Cardiac muscle cell (in vitro differentiated cells and primary cell): ENCODE results near the gene REXO4. TPM values are rescaled to one million over a fixed set of nuclear protein-coding genes. Genes with fewer than 3 reads are reported as not detected.

Experiments used
- DNase-seq, 2 donors: peaks; one replicate each; pipeline versions ENCODE4 v3.0.0 to v3.0.0-alpha.2; 2010 to 2017; ENCODE audit warnings: low read depth in 1 of 2, low spot score in 1 of 2
- H3K27ac ChIP-seq: fragments of 200-600 bp; sonication (generic); 2 replicates; pipeline ENCODE4 v1.5.1; 2016
- H3K27me3 ChIP-seq: fragments of 200-600 bp; sonication (generic); 2 replicates; pipeline ENCODE4 v1.6.0; 2016; ENCODE audit warnings: control low read depth
- H3K36me3 ChIP-seq: fragments of 200-600 bp; sonication (generic); 2 replicates; pipeline ENCODE4 v1.5.1; 2016; ENCODE audit warnings: control low read depth
- H3K4me1 ChIP-seq: fragments of 200-600 bp; sonication (generic); 2 replicates; pipeline ENCODE4 v1.8.1; 2017; ENCODE audit warnings: low read depth, mild to moderate bottlenecking, mixed run types
- H3K4me3 ChIP-seq: fragments of 200-600 bp; sonication (generic); 2 replicates; pipeline ENCODE4 v1.5.1; 2016; ENCODE audit warnings: mild to moderate bottlenecking
- H3K9me3 ChIP-seq: fragments of 200-600 bp; sonication (generic); 2 replicates; pipeline ENCODE4 v1.5.1; 2017; ENCODE audit warnings: low read depth, mild to moderate bottlenecking, control low read depth
- CTCF ChIP-seq: IDR thresholded peaks from 2 replicates; pipeline ENCODE4 v1.5.1; 2012; ENCODE audit warnings: low read depth, mild to moderate bottlenecking, low read length
- polyA plus RNA-seq: library from polyadenylated mRNA; unstranded; fragments of >200 nt; fragmentation: Nextera tagmentation; extraction: Ambion mirVana; gene quantifications from 2 replicates; pipeline ENCODE4 v1.2.1, GENCODE V29; 2016
- total RNA-seq: library from RNA; depleted of rRNA; stranded (reverse); fragments of >200 nt; gene quantifications from 2 replicates; pipeline ENCODE4 v1.2.3, GENCODE V29; 2016

REXO4 gene
- total RNA-seq (35.7 and 50.2 TPM in 2 replicates), polyA plus RNA-seq (27.1 and 30.1 TPM in 2 replicates)

- Histone ChIP-seq H3K27me3 (no peaks in the 10 kb centered on the region), H3K4me3 (peak within 1 kb of the TSS; percentile 88), H3K36me3 (peaks cover 4% of the 10 kb centered on the region), H3K27ac (peak within 1 kb of the TSS; percentile 97), H3K4me1 (peaks cover 5% of the 10 kb centered on the region), H3K9me3 (no peaks in the 10 kb centered on the region)
- TF ChIP-seq CTCF: no peak
- DNase-seq: peak; percentile 92 to 93
These were observed at the start of gene REXO4 for GRCh38 chr9:133417541-133418461. Gene REXO4, minus strand, starts transcription at chr9:133418010. Its CDS starts 166 bp downstream, at chr9:133417844.

GRCh38 chr9:133467101-133467500 lies 49.3 kb upstream of the REXO4 start:
- H3K36me3 ChIP-seq: peaks cover 3% of the 10 kb centered on the region
- H3K4me3 ChIP-seq: no peak overlapping the region
- DNase-seq: no peak
- TF ChIP-seq CTCF: peak; percentile 2
- H3K27ac ChIP-seq: no peak overlapping the region
- H3K9me3 ChIP-seq: no peaks in the 10 kb centered on the region
- H3K27me3 ChIP-seq: no peaks in the 10 kb centered on the region
- H3K4me1 ChIP-seq: no peaks in the 10 kb centered on the region

GRCh38 chr9:133465984-133466383 lies 48.2 kb upstream of the REXO4 start:
- peaks cover 3% of the 10 kb centered on the region for H3K36me3 ChIP-seq
- H3K27ac ChIP-seq: no peak overlapping the region
- no peak overlapping the region for H3K4me3 ChIP-seq
- H3K9me3 ChIP-seq: no peaks in the 10 kb centered on the region
- no peak for DNase-seq
- no peak for TF ChIP-seq CTCF
- H3K27me3 ChIP-seq: no peaks in the 10 kb centered on the region
- no peaks in the 10 kb centered on the region for H3K4me1 ChIP-seq

- no peaks in the 10 kb centered on the region for H3K9me3 ChIP-seq
- peaks cover 3% of the 10 kb centered on the region for H3K36me3 ChIP-seq
- DNase-seq: no peak
- H3K4me3 ChIP-seq: no peak overlapping the region
- no peak overlapping the region for H3K27ac ChIP-seq
- no peaks in the 10 kb centered on the region for H3K4me1 ChIP-seq
- H3K27me3 ChIP-seq: no peaks in the 10 kb centered on the region
- no peak for TF ChIP-seq CTCF
These were observed 46.8 kb upstream of the REXO4 start for GRCh38 chr9:133464638-133465037.

- Histone ChIP-seq H3K4me3 (no peak overlapping the region), H3K9me3 (no peaks in the 10 kb centered on the region), H3K4me1 (no peaks in the 10 kb centered on the region), H3K36me3 (peaks cover 3% of the 10 kb centered on the region), H3K27ac (no peak overlapping the region), H3K27me3 (no peaks in the 10 kb centered on the region)
- no peak for TF ChIP-seq CTCF
- DNase-seq: peak in 1 of 2 donors; percentile 46
These were observed 46.2 kb upstream of the REXO4 start for GRCh38 chr9:133463864-133464615.
